SK-N-MC (cell line): ENCODE results near the gene PDCD1LG2.

Source experiments
- EZH2 ChIP-seq: fragments of 200-600 bp; sonication (generic); IDR thresholded peaks from one replicate; pipeline ENCODE4 v1.6.1; 2017; ENCODE audit warnings: antibody characterized with exemption
- FOXP2 ChIP-seq: optimal IDR thresholded peaks from 2 replicates; pipeline ENCODE3; 2011; ENCODE audit warnings: mild to moderate bottlenecking, moderate library complexity; ENCODE audit not compliant: insufficient read depth; ENCODE audit errors: extremely low read length, control extremely low read depth
- POLR2AphosphoS5 ChIP-seq: IDR thresholded peaks from 2 replicates; pipeline ENCODE4 v1.6.1; 2012; ENCODE audit warnings: mild to moderate bottlenecking, low read depth, low read length, borderline replicate concordance

DNA sequence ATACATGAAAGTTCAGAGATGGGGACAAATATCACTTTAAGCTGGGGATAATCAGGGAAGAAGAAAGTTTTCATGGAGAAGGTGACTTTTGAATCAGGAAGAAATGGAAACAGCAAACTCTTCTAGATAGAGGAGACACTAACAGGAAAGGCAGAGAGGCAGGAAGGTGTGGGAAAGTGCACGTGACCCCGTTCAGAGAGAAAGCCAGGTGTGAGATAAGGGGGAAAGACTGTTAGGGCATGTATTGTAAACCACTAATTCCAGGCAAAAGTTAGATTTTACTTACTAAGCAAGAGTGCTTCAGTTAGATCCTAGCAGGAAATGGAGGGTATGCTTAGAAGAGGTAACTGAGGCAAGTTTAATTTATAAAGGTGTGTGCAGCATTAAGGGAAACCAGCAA lies 58.5 kb downstream of the PDCD1LG2 start:
- TF ChIP-seq EZH2 = no peak
- TF ChIP-seq POLR2AphosphoS5 = no peak
- TF ChIP-seq FOXP2 = no peak
